ENCODE data around the gene COX7B2. TPM values are rescaled to one million over a fixed set of nuclear protein-coding genes. Genes with fewer than 3 reads are reported as not detected.
A peak's percentile ranks its signal among the peaks of the same experiment; 100 is the strongest.

COX7B2 gene
- total RNA-seq, 1 donor from 2014 or later = not detected

- H3K4me3 ChIP-seq = no peak overlapping the region
- no peaks in the 10 kb centered on the region for H3K4me1 Mint-ChIP-seq
- H2AFZ ChIP-seq (replicated peaks) = no peak overlapping the region
- no peaks in the 10 kb centered on the region for H3F3A ChIP-seq (ENCODE audit: low read depth)
- H3K4me3 Mint-ChIP-seq = no peak overlapping the region
- no peaks in the 10 kb centered on the region for H3K27me3 Mint-ChIP-seq (ENCODE audit: insufficient read depth, low read depth)
- H3K4me2 ChIP-seq = no peak overlapping the region
- no peak overlapping the region for H3K27ac ChIP-seq
- no peaks in the 10 kb centered on the region for H3K36me3 ChIP-seq
- H3K27ac Mint-ChIP-seq = no peak overlapping the region
- H3K79me2 ChIP-seq (ENCODE audit: low read depth) = no peaks in the 10 kb centered on the region
- H3K4me1 ChIP-seq = no peaks in the 10 kb centered on the region
- H3K36me3 Mint-ChIP-seq = no peaks in the 10 kb centered on the region
- H3K9ac ChIP-seq = no peak overlapping the region
- no peaks in the 10 kb centered on the region for H3K27me3 ChIP-seq
- no peaks in the 10 kb centered on the region for H3K9me3 ChIP-seq (ENCODE audit: low read depth)
- no peaks in the 10 kb centered on the region for H4K20me1 ChIP-seq (ENCODE audit: low read depth)
- no peak for DNase-seq (ENCODE audit: low spot score)
- H3K9me3 Mint-ChIP-seq = no peaks in the 10 kb centered on the region
- TF ChIP-seq EZH2 (IDR thresholded peaks at IDR 0.05) = no peak
- TF ChIP-seq CTCF (IDR thresholded peaks at IDR 0.05) = peak; percentile 47
- no peak for TF ChIP-seq EZH2phosphoT487 (IDR thresholded peaks at IDR 0.05)
Observed at GRCh38 chr4:46937493-46937892, 28.4 kb upstream of the COX7B2 start.

GRCh38 chr4:46934726-46935125 lies 25.7 kb upstream of the COX7B2 start:
- no peaks in the 10 kb centered on the region for H3K9me3 ChIP-seq (ENCODE audit: low read depth)
- Mint-ChIP-seq H3K4me3 (no peak overlapping the region), H3K27me3 (ENCODE audit: insufficient read depth, low read depth) (no peaks in the 10 kb centered on the region), H3K9me3 (no peaks in the 10 kb centered on the region), H3K36me3 (no peaks in the 10 kb centered on the region), H3K27ac (no peak overlapping the region), H3K4me1 (no peaks in the 10 kb centered on the region)
- no peak overlapping the region for H3K27ac ChIP-seq
- H3K36me3 ChIP-seq = no peaks in the 10 kb centered on the region
- H3K9ac ChIP-seq = no peak overlapping the region
- no peak overlapping the region for H3K4me3 ChIP-seq
- H3F3A ChIP-seq (ENCODE audit: low read depth) = no peaks in the 10 kb centered on the region
- no peak overlapping the region for H2AFZ ChIP-seq (replicated peaks)
- H3K79me2 ChIP-seq (ENCODE audit: low read depth) = no peaks in the 10 kb centered on the region
- no peak for TF ChIP-seq EZH2 (IDR thresholded peaks at IDR 0.05)
- TF ChIP-seq CTCF (IDR thresholded peaks at IDR 0.05) = no peak
- TF ChIP-seq EZH2phosphoT487 (IDR thresholded peaks at IDR 0.05) = no peak
- DNase-seq (ENCODE audit: low spot score) = no peak
- H3K4me2 ChIP-seq = no peak overlapping the region
- H3K27me3 ChIP-seq = peaks cover 5% of the 10 kb centered on the region
- no peaks in the 10 kb centered on the region for H4K20me1 ChIP-seq (ENCODE audit: low read depth)
- H3K4me1 ChIP-seq = no peaks in the 10 kb centered on the region

- Histone ChIP-seq H3K4me1 (no peaks in the 10 kb centered on the region), H4K20me1 (ENCODE audit: low read depth) (no peaks in the 10 kb centered on the region), H3F3A (ENCODE audit: low read depth) (no peaks in the 10 kb centered on the region), H3K4me3 (no peak overlapping the region), H2AFZ (replicated peaks) (no peak overlapping the region), H3K27me3 (peaks cover 12% of the 10 kb centered on the region), H3K9ac (no peak overlapping the region), H3K79me2 (ENCODE audit: low read depth) (no peaks in the 10 kb centered on the region), H3K4me2 (no peak overlapping the region), H3K27ac (no peak overlapping the region), H3K9me3 (ENCODE audit: low read depth) (no peaks in the 10 kb centered on the region), H3K36me3 (no peaks in the 10 kb centered on the region)
- H3K27ac Mint-ChIP-seq = no peak overlapping the region
- H3K27me3 Mint-ChIP-seq (ENCODE audit: insufficient read depth, low read depth) = no peaks in the 10 kb centered on the region
- H3K9me3 Mint-ChIP-seq = no peaks in the 10 kb centered on the region
- H3K4me1 Mint-ChIP-seq = no peaks in the 10 kb centered on the region
- no peaks in the 10 kb centered on the region for H3K36me3 Mint-ChIP-seq
- DNase-seq (ENCODE audit: low spot score) = no peak
- TF ChIP-seq EZH2phosphoT487 (IDR thresholded peaks at IDR 0.05) (no peak), EZH2 (IDR thresholded peaks at IDR 0.05) (no peak), CTCF (IDR thresholded peaks at IDR 0.05) (no peak)
- H3K4me3 Mint-ChIP-seq = no peak overlapping the region
Observed at GRCh38 chr4:46933686-46934085, 24.6 kb upstream of the COX7B2 start.
